GM12878 (cell line): ENCODE results near the gene C21orf58. TPM values are rescaled to one million over a fixed set of nuclear protein-coding genes. Genes with fewer than 3 reads are reported as not detected.

Source experiments
- ATF7 ChIP-seq: fragments of 450-650 bp; IDR thresholded peaks from 2 replicates; pipeline ENCODE4 v1.6.1; 2016; ENCODE audit warnings: low read depth, mild to moderate bottlenecking
- CHD2 ChIP-seq: IDR thresholded peaks from 2 replicates; pipeline ENCODE4 v1.6.1; 2011; ENCODE audit warnings: low read depth, low read length, improper control_type of control experiment, borderline replicate concordance
- CREM ChIP-seq: IDR thresholded peaks from 2 replicates; pipeline ENCODE4 v1.6.1; 2014; ENCODE audit warnings: antibody characterized with exemption, low read depth
- FOXK2 ChIP-seq: fragments of 450-650 bp; IDR thresholded peaks from 2 replicates; pipeline ENCODE4 v1.6.1; 2017; ENCODE audit warnings: mild to moderate bottlenecking, moderate library complexity
- KAT2A ChIP-seq: conservative IDR thresholded peaks from 2 replicates; pipeline ENCODE4 v1.6.1; 2011; ENCODE audit warnings: low read depth, low read length; ENCODE audit not compliant: control insufficient read depth
- KDM1A ChIP-seq: fragments of 200-600 bp; sonication (generic); IDR thresholded peaks from 2 replicates; pipeline ENCODE4 v1.6.1; 2016; ENCODE audit warnings: borderline replicate concordance
- NR2C1 ChIP-seq: fragments of 450-650 bp; IDR thresholded peaks from 2 replicates; pipeline ENCODE4 v1.6.1; 2017; ENCODE audit warnings: antibody characterized with exemption, mild to moderate bottlenecking, moderate library complexity
- NR2C2 ChIP-seq: IDR thresholded peaks from 2 replicates; pipeline ENCODE4 v1.6.1; 2011; ENCODE audit warnings: borderline replicate concordance, low read depth; ENCODE audit not compliant: control insufficient read depth, insufficient read length
- POLR2AphosphoS5 ChIP-seq: IDR thresholded peaks from 2 replicates; pipeline ENCODE4 v1.6.1; 2011; ENCODE audit warnings: mild to moderate bottlenecking, low read length, inconsistent platforms
- RUNX3 ChIP-seq: IDR thresholded peaks from 2 replicates; pipeline ENCODE4 v1.6.1; 2012; ENCODE audit warnings: low read length, inconsistent platforms
- polyA plus RNA-seq, 11 experiments: library from polyadenylated mRNA; depleted of rRNA in 4 of 11; unstranded in 6 of 11; stranded (reverse) in 5 of 11; fragments of >200 nt; fragmentation: Nextera tagmentation in 4 of 11; fragmentation: Illumina TruSeq in 1 of 11; extraction: Ambion mirVana in 4 of 11; extraction: Trizol in 1 of 11; gene quantifications; 1 replicate in 1 of 11; 2 replicates in 10 of 11; pipeline versions ENCODE4 v1.2.1 to v1.2.3, GENCODE V29; 2011 to 2016; ENCODE audit warnings: inconsistent platforms in 2 of 11, missing spikeins in 2 of 11, low read depth in 1 of 11
- total RNA-seq, 4 experiments: library from RNA; depleted of rRNA in 3 of 4; stranded (reverse); fragments of >200 nt in 3 of 4; fragmentation: Illumina TruSeq in 1 of 4; extraction: Trizol in 1 of 4; gene quantifications; 2 replicates each; pipeline versions ENCODE4 v1.2.1 to v1.2.3, GENCODE V29; 2013 to 2021
- TF ChIP-seq, protein P1 (sequence below): IDR thresholded peaks from 2 replicates; pipeline ENCODE4 v1.6.1; 2012; ENCODE audit warnings: low read depth, low read length, improper control_type of control experiment
- TF ChIP-seq, protein P2 (sequence below): fragments of 450-650 bp; IDR thresholded peaks from 2 replicates; pipeline ENCODE4 v1.6.1; 2017; ENCODE audit warnings: mild to moderate bottlenecking, low read depth, inconsistent platforms; ENCODE audit not compliant: poor library complexity, severe bottlenecking
- TF ChIP-seq, protein P3 (sequence below): fragments of 450-650 bp; IDR thresholded peaks from 2 replicates; pipeline ENCODE4 v1.6.1; 2017; ENCODE audit warnings: low read depth, mild to moderate bottlenecking, moderate library complexity

Gene C21orf58
- total and polyA plus RNA-seq, 10 of the 15 experiments (the other 5 are each of a cell fraction or from before 2014, with no cell fraction given), result 1.1 to 22.3 (median 11.8) TPM

DNA sequence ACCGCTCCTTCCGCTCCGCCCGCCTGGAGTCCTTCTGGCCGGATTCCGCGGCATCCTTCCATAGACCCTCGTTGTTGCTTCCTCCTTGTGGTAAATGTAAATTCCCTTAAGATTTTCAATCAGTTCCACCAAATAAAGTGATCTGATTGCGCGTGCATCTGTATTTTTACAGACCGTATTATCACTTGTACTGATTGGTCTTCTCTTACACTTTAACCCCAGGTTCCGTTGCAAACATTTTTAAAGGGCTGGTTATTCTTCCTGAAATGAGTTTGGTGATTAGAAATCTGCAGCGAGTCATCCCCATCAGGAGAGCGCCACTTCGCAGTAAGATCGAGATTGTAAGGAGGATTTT lies 37.0 kb downstream of the C21orf58 start (continued):
- TF ChIP-seq, protein P1, sequence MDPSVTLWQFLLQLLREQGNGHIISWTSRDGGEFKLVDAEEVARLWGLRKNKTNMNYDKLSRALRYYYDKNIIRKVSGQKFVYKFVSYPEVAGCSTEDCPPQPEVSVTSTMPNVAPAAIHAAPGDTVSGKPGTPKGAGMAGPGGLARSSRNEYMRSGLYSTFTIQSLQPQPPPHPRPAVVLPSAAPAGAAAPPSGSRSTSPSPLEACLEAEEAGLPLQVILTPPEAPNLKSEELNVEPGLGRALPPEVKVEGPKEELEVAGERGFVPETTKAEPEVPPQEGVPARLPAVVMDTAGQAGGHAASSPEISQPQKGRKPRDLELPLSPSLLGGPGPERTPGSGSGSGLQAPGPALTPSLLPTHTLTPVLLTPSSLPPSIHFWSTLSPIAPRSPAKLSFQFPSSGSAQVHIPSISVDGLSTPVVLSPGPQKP, result peak; percentile 9; the same call in 1 of the 2 replicates
- TF ChIP-seq CHD2, result no peak
- TF ChIP-seq CREM, result no peak; the same call in 1 of the 2 replicates
- TF ChIP-seq NR2C1, result peak; percentile 70
- peak; percentile 60 for TF ChIP-seq RUNX3
- TF ChIP-seq KDM1A, result no peak
- TF ChIP-seq, protein P2, sequence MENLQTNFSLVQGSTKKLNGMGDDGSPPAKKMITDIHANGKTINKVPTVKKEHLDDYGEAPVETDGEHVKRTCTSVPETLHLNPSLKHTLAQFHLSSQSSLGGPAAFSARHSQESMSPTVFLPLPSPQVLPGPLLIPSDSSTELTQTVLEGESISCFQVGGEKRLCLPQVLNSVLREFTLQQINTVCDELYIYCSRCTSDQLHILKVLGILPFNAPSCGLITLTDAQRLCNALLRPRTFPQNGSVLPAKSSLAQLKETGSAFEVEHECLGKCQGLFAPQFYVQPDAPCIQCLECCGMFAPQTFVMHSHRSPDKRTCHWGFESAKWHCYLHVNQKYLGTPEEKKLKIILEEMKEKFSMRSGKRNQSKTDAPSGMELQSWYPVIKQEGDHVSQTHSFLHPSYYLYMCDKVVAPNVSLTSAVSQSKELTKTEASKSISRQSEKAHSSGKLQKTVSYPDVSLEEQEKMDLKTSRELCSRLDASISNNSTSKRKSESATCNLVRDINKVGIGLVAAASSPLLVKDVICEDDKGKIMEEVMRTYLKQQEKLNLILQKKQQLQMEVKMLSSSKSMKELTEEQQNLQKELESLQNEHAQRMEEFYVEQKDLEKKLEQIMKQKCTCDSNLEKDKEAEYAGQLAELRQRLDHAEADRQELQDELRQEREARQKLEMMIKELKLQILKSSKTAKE, result peak; percentile 35
- TF ChIP-seq FOXK2, result no peak
- TF ChIP-seq NR2C2, result no peak
- TF ChIP-seq KAT2A, result no peak
- TF ChIP-seq, protein P3, sequence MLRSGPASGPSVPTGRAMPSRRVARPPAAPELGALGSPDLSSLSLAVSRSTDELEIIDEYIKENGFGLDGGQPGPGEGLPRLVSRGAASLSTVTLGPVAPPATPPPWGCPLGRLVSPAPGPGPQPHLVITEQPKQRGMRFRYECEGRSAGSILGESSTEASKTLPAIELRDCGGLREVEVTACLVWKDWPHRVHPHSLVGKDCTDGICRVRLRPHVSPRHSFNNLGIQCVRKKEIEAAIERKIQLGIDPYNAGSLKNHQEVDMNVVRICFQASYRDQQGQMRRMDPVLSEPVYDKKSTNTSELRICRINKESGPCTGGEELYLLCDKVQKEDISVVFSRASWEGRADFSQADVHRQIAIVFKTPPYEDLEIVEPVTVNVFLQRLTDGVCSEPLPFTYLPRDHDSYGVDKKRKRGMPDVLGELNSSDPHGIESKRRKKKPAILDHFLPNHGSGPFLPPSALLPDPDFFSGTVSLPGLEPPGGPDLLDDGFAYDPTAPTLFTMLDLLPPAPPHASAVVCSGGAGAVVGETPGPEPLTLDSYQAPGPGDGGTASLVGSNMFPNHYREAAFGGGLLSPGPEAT, result 0 out of 2 replicates have a peak, but pooled peaks have one; percentile 26
- no peak for TF ChIP-seq POLR2AphosphoS5
- no peak for TF ChIP-seq ATF7
- TF ChIP-seq, all 136 proteins: peak for 6
